HG03039 (cell line): ENCODE results near the gene PDZD2.
"Not testable (repeated sequence)": the region's sequence is repeated elsewhere in the genome, so short reads cannot be mapped to it uniquely, and the experiment has no call there.

Experiments
- ATAC-seq: cut with Tn5 transposase; IDR thresholded peaks from one replicate; pipeline ENCODE4 v1.9.1; 2021; ENCODE audit warnings: mild to moderate bottlenecking, moderate library complexity; ENCODE audit not compliant: unreplicated experiment

PDZD2 gene

GRCh38 chr5:31682851-31683250 lies 43.9 kb downstream of the PDZD2 start:
- ATAC-seq: no peak

GRCh38 chr5:31688515-31689092 lies 49.7 kb downstream of the PDZD2 start:
- ATAC-seq: no peak

GRCh38 chr5:31691408-31691807 lies 52.5 kb downstream of the PDZD2 start:
- not testable (repeated sequence) for ATAC-seq

- no peak for ATAC-seq
Measured at GRCh38 chr5:31692561-31693221, 53.8 kb downstream of the PDZD2 start.

- no peak for ATAC-seq
Measured at GRCh38 chr5:31698673-31699072, 59.7 kb downstream of the PDZD2 start.

- ATAC-seq: no peak
Measured at GRCh38 chr5:31701642-31702299, 62.8 kb downstream of the PDZD2 start.

- no peak for ATAC-seq
Measured at GRCh38 chr5:31702712-31703111, 63.8 kb downstream of the PDZD2 start.

- ATAC-seq: no peak
Measured at GRCh38 chr5:31703757-31704156, 64.8 kb downstream of the PDZD2 start.

- ATAC-seq: no peak
Measured at GRCh38 chr5:31706186-31706585, 67.3 kb downstream of the PDZD2 start.

- no peak for ATAC-seq
Measured at GRCh38 chr5:31707329-31707728, 68.4 kb downstream of the PDZD2 start.

- no peak for ATAC-seq
Measured at GRCh38 chr5:31708089-31708488, 69.2 kb downstream of the PDZD2 start.

GRCh38 chr5:31711363-31711762 lies 72.4 kb downstream of the PDZD2 start:
- no peak for ATAC-seq

- no peak for ATAC-seq
Measured at GRCh38 chr5:31711935-31712592, 73.1 kb downstream of the PDZD2 start.

GRCh38 chr5:31717561-31717960 lies 78.6 kb downstream of the PDZD2 start:
- ATAC-seq: no peak

- ATAC-seq: no peak
Measured at GRCh38 chr5:31720004-31720403, 81.1 kb downstream of the PDZD2 start.

- no peak for ATAC-seq
Measured at GRCh38 chr5:31720811-31721345, 81.9 kb downstream of the PDZD2 start.

- no peak for ATAC-seq
Measured at GRCh38 chr5:31722111-31722510, 83.2 kb downstream of the PDZD2 start.

- ATAC-seq: no peak
Measured at GRCh38 chr5:31725996-31726395, 87.1 kb downstream of the PDZD2 start.

GRCh38 chr5:31726952-31727351 lies 88.0 kb downstream of the PDZD2 start:
- no peak for ATAC-seq

GRCh38 chr5:31728039-31728438 lies 89.1 kb downstream of the PDZD2 start:
- ATAC-seq: no peak

- not testable (repeated sequence) for ATAC-seq
Measured at GRCh38 chr5:31728806-31729205, 89.9 kb downstream of the PDZD2 start.

GRCh38 chr5:31730139-31730538 lies 91.2 kb downstream of the PDZD2 start:
- ATAC-seq: no peak
